CD4-positive, alpha-beta T cell treated with Interleukin-6 at 100 ng/mL for 8 hours (primary cell): ENCODE results near the gene HOXA7.

Experiments used
- DNase-seq: peaks from one replicate; pipeline ENCODE4 v3.0.0-alpha.2; 2020; ENCODE audit warnings: mixed read lengths, low spot score

HOXA7 gene

GRCh38 chr7:27156508-27156898 lies at the start of gene HOXA7:
Gene HOXA7 (minus strand): TSS chr7:27156675. CDS start chr7:27156545, 130 bp downstream.
- DNase-seq: no peak

- DNase-seq: no peak
Observed at GRCh38 chr7:27205325-27206280, 49.1 kb upstream of the HOXA7 start.

- DNase-seq: no peak
Observed at GRCh38 chr7:27204851-27205322, 48.4 kb upstream of the HOXA7 start.

GRCh38 chr7:27203964-27204594 lies 47.6 kb upstream of the HOXA7 start:
- no peak for DNase-seq

- no peak for DNase-seq
Observed at GRCh38 chr7:27203365-27203953, 47.0 kb upstream of the HOXA7 start.

GRCh38 chr7:27202862-27203134 lies 46.3 kb upstream of the HOXA7 start:
- DNase-seq: no peak

- DNase-seq: no peak
Observed at GRCh38 chr7:27202018-27202861, 45.8 kb upstream of the HOXA7 start.

GRCh38 chr7:27201580-27202017 lies 45.1 kb upstream of the HOXA7 start:
- DNase-seq: no peak

GRCh38 chr7:27200761-27201579 lies 44.5 kb upstream of the HOXA7 start:
- no peak for DNase-seq

- DNase-seq: no peak
Observed at GRCh38 chr7:27199849-27200760, 43.6 kb upstream of the HOXA7 start, which contains the start of gene HOXA13. Gene HOXA13 (minus strand): TSS chr7:27200091. CDS start chr7:27200077, 14 bp downstream.

- DNase-seq: no peak
Observed at GRCh38 chr7:27198871-27199801, 42.7 kb upstream of the HOXA7 start.

GRCh38 chr7:27198138-27198841 lies 41.8 kb upstream of the HOXA7 start:
- DNase-seq: no peak

GRCh38 chr7:27197137-27198042 lies 40.9 kb upstream of the HOXA7 start:
- DNase-seq: no peak

- DNase-seq: peak; percentile 73
Observed at GRCh38 chr7:27196287-27196767, 39.9 kb upstream of the HOXA7 start.

GRCh38 chr7:27194686-27195379 lies 38.4 kb upstream of the HOXA7 start:
- no peak for DNase-seq

GRCh38 chr7:27194002-27194352 lies 37.5 kb upstream of the HOXA7 start:
- no peak for DNase-seq
